ENCODE results near the gene SEC61A2.

GRCh38 chr10:12177642-12178041 is 48.2 kb downstream of the SEC61A2 start:
- TF ChIP-seq CTCF (IDR thresholded peaks at IDR 0.05; ENCODE audit: insufficient read depth, low read depth, low read length) (no peak), EZH2 (IDR thresholded peaks at IDR 0.05; ENCODE audit: insufficient read depth, low read length) (no peak)
